Parathyroid adenoma (tissue), 2 donors: ENCODE results near the gene CAMTA1.

Source experiments
- H2AFZ ChIP-seq: fragments of 300-600 bp; sonication (generic); one replicate; pipeline ENCODE4 v1.7.0; 2017; ENCODE audit warnings: antibody characterized with exemption, mild to moderate bottlenecking
- H3K27ac ChIP-seq: fragments of 300-600 bp; sonication (generic); one replicate; pipeline ENCODE4 v1.7.0; 2017
- H3K27me3 ChIP-seq: fragments of 300-600 bp; sonication (generic); one replicate; pipeline ENCODE4 v1.7.0; 2017; ENCODE audit warnings: low read length; ENCODE audit not compliant: control insufficient read depth, insufficient read depth
- H3K36me3 ChIP-seq: fragments of 300-600 bp; sonication (generic); one replicate; pipeline ENCODE4 v1.7.0; 2017; ENCODE audit warnings: low read length; ENCODE audit not compliant: control insufficient read depth, insufficient read depth
- H3K4me1 ChIP-seq: fragments of 300-600 bp; sonication (generic); one replicate; pipeline ENCODE4 v1.7.0; 2017; ENCODE audit warnings: control low read depth
- H3K4me2 ChIP-seq: fragments of 300-600 bp; sonication (generic); one replicate; pipeline ENCODE4 v1.7.0; 2017; ENCODE audit warnings: low read length
- H3K4me3 ChIP-seq: fragments of 300-600 bp; sonication (generic); one replicate; pipeline ENCODE4 v1.7.0; 2017; ENCODE audit warnings: low read depth, low read length
- H3K79me2 ChIP-seq: fragments of 300-600 bp; sonication (generic); one replicate; pipeline ENCODE4 v1.7.0; 2017; ENCODE audit warnings: control low read depth
- H3K9ac ChIP-seq: fragments of 300-600 bp; sonication (generic); one replicate; pipeline ENCODE4 v1.7.0; 2017; ENCODE audit warnings: mild to moderate bottlenecking
- H3K9me3 ChIP-seq: fragments of 300-600 bp; sonication (generic); one replicate; pipeline ENCODE4 v1.7.0; 2017; ENCODE audit warnings: low read length; ENCODE audit not compliant: control insufficient read depth
- CTCF ChIP-seq: fragments of 300-600 bp; sonication (generic); IDR thresholded peaks from one replicate; pipeline ENCODE4 v1.7.0; 2017; ENCODE audit warnings: antibody characterized with exemption, mild to moderate bottlenecking
- donor health status: primary hyperparathyroidism.

The CAMTA1 gene

GRCh38 chr1:7019510-7019909, 234.3 kb downstream of the CAMTA1 start:
- Histone ChIP-seq H2AFZ (no peak overlapping the region), H3K4me3 (no peak overlapping the region), H3K4me1 (no peaks in the 10 kb centered on the region), H3K79me2 (no peaks in the 10 kb centered on the region), H3K4me2 (no peak overlapping the region), H3K36me3 (no peaks in the 10 kb centered on the region), H3K27ac (no peak overlapping the region), H3K9me3 (no peaks in the 10 kb centered on the region), H3K9ac (no peak overlapping the region), H3K27me3 (no peaks in the 10 kb centered on the region)
- TF ChIP-seq CTCF: no peak

DNA sequence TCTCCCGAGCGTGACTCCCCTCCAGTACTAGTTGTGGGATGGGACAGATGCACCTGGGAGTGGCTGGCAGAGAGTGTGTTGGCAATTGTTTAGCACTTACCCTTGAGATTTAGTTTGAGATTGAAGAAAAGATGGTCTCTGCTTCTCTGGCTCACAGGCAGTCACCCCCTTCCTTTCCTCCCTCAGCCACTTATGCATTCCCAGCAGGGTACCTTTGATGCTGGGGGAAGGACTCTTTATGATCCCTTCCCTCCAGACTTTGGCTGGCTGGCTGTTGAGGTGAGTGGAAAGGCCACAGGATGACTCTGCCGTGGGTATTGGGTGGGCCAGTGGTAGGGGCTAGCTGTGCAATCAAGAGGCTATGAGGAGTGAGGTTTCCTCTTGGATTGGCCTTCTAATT, 236.8 kb downstream of the CAMTA1 start:
- H3K36me3 ChIP-seq: no peaks in the 10 kb centered on the region
- no peak overlapping the region for H3K4me3 ChIP-seq
- H3K27ac ChIP-seq: no peak overlapping the region
- no peaks in the 10 kb centered on the region for H3K9me3 ChIP-seq
- H2AFZ ChIP-seq: no peak overlapping the region
- no peaks in the 10 kb centered on the region for H3K79me2 ChIP-seq
- H3K4me1 ChIP-seq: no peaks in the 10 kb centered on the region
- no peak overlapping the region for H3K9ac ChIP-seq
- TF ChIP-seq CTCF: no peak
- no peaks in the 10 kb centered on the region for H3K27me3 ChIP-seq
- no peak overlapping the region for H3K4me2 ChIP-seq

- H3K36me3 ChIP-seq: no peaks in the 10 kb centered on the region
- H3K4me3 ChIP-seq: no peak overlapping the region
- no peak overlapping the region for H2AFZ ChIP-seq
- no peaks in the 10 kb centered on the region for H3K4me1 ChIP-seq
- H3K9me3 ChIP-seq: no peaks in the 10 kb centered on the region
- no peaks in the 10 kb centered on the region for H3K27me3 ChIP-seq
- H3K27ac ChIP-seq: no peak overlapping the region
- TF ChIP-seq CTCF: no peak
- H3K4me2 ChIP-seq: no peak overlapping the region
- no peaks in the 10 kb centered on the region for H3K79me2 ChIP-seq
- H3K9ac ChIP-seq: no peak overlapping the region
Observed at GRCh38 chr1:7025013-7025412, 239.8 kb downstream of the CAMTA1 start.

DNA sequence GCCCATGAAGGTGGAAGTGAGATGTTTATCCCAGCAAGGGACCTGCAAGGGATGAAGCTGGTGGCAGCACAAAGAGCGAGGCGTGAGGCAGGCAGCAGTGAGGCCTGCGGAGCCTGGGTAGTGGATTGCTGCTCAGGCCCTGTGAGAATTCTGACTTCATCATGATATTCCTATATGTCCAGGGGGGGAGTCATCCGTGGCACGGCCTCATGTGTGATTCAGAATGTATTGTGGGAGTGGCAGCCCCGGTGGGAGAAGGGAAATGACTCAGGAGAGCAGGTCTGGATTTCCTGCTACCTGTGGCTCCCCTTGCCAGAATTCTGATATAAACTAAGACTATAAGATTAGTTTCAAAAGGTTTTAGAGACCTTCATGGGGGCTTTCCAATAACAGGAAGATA, 240.9 kb downstream of the CAMTA1 start:
- Histone ChIP-seq H3K36me3 (no peaks in the 10 kb centered on the region), H3K27me3 (no peaks in the 10 kb centered on the region), H3K79me2 (no peaks in the 10 kb centered on the region), H3K4me1 (no peaks in the 10 kb centered on the region), H3K9ac (no peak overlapping the region), H3K27ac (no peak overlapping the region), H3K4me2 (no peak overlapping the region), H3K9me3 (no peaks in the 10 kb centered on the region), H3K4me3 (no peak overlapping the region), H2AFZ (no peak overlapping the region)
- TF ChIP-seq CTCF: no peak

DNA sequence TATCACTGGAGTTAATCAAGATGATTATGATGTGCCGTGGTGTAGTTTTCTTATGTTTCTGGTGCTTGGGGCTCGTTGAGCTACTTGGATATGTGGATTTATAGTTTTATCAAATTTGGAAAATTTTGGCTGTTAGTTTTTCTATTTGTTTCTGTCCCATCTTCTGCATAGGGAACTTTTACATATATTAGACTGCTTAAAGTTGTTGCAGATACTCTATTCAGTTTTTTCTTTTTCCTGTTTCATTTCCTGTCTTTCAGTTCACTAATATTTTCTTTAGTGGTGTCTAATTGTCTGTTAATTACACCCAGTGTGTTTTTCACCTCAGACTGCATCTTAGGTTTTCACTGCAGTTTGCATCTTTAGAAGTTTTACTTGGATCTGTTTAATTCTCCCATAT, 247.7 kb downstream of the CAMTA1 start:
- no peak for TF ChIP-seq CTCF
- no peak overlapping the region for H3K27ac ChIP-seq

More for the DNA sequence above, 247.7 kb downstream of the CAMTA1 start:
- Histone ChIP-seq H3K79me2 (no peaks in the 10 kb centered on the region), H3K4me3 (no peak overlapping the region), H3K27me3 (no peaks in the 10 kb centered on the region), H3K36me3 (no peaks in the 10 kb centered on the region), H3K4me1 (no peaks in the 10 kb centered on the region), H3K4me2 (no peak overlapping the region), H3K9me3 (no peaks in the 10 kb centered on the region), H3K9ac (no peak overlapping the region), H2AFZ (no peak overlapping the region)
